Nucleus accumbens (tissue), 56 donors: ENCODE results near the gene CTDNEP1.

Experiments
- DNase-seq, 56 donors: peaks; one replicate each; lab custom pipeline; 2025; lab: John Stamatoyannopoulos, UW

The CTDNEP1 gene

GRCh38 chr17:7235693-7236665, 15.6 kb downstream of the CTDNEP1 start:
- no peak for DNase-seq

GRCh38 chr17:7234083-7234951, 17.2 kb downstream of the CTDNEP1 start, which contains the start of gene DVL2:
DVL2 (minus strand) TSS chr17:7234517; CDS start chr17:7234262, 255 bp downstream.
- peak; percentile 51 to 98 (median 93) for DNase-seq

GRCh38 chr17:7233701-7234082, 17.8 kb downstream of the CTDNEP1 start:
- no peak for DNase-seq

GRCh38 chr17:7232114-7232513, 19.4 kb downstream of the CTDNEP1 start:
- no peak for DNase-seq

- DNase-seq = no peak
Measured at GRCh38 chr17:7229504-7229903, 22.0 kb downstream of the CTDNEP1 start.

GRCh38 chr17:7228920-7229319, 22.6 kb downstream of the CTDNEP1 start:
- no peak for DNase-seq

DNA sequence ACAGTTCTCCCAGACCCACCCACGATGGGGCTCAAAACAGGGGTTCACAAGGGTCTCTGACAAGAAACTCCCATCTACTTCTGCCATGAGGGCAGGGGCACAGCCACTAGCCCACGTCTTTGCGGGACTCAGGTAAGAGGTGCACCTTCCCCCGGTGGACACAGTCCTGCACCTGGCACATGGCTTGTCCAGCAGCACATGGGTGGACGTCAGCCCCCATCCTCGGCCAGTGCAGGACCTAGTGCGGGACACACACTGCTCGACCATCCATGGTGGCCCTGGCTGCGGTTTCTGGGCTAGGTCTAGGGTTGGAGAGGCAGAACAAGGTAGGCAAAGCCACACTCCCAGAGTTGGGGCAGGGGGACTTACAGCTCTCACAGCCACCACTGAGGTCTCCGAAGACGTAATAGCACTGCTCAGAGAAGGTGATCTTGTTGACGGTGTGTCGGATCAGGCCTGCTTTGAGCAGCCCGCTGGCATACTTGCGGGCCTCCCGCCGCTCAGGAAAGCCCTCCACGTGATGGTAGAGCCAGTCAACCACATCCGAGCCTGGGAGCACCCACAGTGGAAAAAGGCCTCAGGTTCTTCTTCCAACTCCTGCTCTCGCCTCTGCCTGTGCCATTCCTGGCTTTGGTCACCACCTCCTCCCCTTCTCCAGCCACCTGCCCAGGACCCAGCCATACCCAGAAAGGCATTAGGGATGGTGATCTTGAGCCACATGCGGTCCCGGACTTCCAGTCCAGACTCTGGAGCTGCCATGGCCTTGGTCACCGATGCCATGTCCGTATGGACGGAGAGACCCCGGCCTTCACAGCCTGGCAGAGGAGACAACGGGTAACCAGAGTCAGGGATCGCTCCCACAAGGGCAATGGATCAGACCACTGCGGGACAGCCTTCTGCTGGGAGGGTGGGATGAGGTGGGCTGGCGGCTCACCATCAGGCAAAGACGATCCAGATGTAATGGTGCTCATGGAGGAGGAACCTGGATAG, 24.5 kb downstream of the CTDNEP1 start:
- DNase-seq = no peak

DNA sequence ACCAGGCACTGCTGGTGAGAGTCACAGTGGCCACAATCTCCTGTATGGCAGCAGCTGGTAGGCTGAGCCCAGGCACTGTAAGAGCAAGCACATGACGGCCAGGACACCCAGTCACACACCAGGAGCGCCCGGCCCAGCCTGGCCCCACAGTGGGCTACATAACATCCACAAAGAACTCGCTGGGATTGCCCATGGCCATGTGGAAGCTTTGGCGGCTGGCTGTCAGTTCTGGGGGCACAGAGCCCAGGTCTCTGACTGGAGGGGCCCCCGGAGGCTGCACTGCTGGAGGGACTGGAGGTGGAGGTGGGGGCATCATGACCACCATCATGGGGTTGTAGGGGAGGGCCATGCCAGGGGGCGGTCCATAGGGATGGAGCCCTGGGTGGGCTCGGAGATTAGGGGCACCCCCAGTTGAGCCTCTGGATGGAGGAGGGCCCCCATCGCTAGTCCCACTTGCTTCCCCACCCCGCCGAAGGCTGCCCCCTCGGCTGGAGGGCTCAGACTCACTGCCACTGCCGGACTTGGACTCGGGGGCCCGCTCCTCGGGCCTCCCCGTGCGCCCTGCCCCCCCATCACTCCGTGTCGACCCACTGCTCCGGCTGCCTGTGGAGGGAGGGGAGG, 25.7 kb downstream of the CTDNEP1 start:
- no peak for DNase-seq

DNA sequence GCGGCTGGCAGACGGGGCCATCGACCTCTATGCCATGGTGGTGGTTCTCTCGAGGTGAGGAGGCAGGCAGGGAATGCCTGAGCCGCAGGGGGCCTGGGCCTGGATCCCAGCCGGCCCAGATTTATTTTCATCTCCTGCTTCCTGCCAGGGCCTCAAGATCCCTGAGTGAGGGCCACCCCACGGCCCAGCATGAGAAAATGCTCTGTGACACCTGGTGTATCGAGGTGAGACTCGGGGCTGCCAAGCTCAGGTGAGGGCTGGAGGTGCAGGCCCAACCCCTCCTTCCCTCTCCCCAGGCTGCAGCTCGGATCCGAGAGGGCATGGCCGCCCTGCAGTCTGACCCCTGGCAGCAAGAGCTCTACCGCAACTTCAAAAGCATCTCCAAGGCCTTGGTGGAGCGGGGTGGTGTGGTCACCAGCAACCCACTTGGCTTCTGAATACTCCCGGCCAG, 26.8 kb downstream of the CTDNEP1 start:
- DNase-seq = no peak

DNA sequence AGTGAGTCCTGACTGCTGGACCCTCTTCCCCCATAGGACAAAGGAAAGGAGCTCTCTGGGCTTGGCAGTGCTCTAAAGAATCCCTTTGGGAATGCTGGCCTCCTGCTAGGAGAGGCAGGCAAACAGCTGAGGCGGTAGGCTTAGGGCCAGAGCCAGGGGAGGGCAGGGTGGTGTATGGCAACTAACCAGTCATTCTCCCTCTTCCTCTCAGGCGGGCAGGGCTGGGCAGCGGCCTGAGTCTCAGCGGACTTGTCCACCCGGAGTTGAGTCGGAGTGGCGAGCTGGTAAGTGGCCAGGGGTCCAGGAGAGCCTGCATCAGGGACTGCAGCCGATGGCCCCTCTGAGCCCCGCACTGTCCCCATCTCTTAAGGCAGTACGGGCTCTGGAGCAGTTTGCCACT, 27.4 kb downstream of the CTDNEP1 start:
- DNase-seq = no peak

GRCh38 chr17:7223375-7223774, 28.2 kb downstream of the CTDNEP1 start:
- DNase-seq = no peak

GRCh38 chr17:7222972-7223292, 28.6 kb downstream of the CTDNEP1 start:
- no peak for DNase-seq

DNA sequence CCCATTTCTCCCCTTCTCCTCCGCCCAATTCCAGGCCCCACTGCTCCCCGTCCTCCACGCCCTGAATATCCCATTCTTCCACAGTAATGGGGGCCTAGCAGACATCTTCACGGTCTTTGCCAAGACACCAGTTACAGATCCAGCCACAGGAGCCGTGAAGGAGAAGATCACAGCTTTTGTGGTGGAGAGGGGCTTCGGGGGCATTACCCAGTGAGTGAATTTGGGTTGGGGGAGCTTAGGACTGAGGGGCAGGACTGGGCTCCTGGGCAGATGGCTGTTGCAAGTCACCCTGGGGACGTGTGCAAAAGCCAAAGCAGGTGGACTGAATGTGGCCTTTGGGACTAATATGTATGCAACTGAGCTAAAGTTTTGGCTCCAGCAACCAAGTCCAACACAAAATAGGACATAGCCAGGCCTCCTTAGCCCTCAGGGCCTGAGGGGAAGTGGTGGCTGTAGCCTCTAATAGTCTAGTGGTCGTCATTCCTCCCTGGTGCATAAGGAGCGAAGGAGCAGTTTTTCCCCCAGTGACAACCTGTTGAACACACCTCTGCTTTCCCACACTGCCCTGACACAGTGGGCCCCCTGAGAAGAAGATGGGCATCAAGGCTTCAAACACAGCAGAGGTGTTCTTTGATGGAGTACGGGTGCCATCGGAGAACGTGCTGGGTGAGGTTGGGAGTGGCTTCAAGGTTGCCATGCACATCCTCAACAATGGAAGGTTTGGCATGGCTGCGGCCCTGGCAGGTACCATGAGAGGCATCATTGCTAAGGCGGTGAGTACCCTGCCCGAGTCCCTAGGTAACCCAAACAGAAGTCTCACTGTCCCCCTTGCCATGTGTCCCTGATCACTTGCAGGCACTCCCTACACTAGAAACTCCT, 29.2 kb downstream of the CTDNEP1 start:
- DNase-seq = no peak

DNA sequence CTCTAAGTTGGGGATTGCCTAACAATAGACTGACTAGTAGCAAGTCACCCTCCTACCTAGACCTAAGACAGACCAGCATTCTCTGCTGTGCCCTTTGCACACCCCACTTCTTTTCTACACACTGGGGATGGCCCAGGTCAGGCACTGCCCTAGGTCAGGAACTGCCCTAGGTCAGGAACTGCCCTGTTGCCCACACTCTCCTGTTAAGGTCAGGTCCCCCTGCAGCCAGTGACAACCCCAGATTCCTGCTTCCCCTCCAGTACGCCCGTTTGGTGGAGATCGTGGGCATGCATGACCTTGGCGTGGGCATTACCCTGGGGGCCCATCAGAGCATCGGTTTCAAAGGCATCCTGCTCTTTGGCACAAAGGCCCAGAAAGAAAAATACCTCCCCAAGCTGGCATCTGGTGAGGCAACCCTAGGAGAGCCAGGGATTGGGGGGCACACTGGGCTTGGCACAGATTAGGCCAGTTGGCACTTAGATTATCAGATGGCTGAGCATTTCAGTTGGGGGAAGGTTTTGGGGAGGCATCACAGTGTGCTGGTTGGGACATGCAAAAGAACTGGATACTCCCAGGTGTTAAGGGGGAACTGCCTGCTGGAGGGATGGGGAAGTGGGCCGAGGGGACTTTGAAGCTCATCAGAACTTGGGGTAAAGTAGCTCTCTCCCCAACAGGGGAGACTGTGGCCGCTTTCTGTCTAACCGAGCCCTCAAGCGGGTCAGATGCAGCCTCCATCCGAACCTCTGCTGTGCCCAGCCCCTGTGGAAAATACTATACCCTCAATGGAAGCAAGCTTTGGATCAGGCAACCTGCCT, 30.0 kb downstream of the CTDNEP1 start:
- no peak for DNase-seq

DNA sequence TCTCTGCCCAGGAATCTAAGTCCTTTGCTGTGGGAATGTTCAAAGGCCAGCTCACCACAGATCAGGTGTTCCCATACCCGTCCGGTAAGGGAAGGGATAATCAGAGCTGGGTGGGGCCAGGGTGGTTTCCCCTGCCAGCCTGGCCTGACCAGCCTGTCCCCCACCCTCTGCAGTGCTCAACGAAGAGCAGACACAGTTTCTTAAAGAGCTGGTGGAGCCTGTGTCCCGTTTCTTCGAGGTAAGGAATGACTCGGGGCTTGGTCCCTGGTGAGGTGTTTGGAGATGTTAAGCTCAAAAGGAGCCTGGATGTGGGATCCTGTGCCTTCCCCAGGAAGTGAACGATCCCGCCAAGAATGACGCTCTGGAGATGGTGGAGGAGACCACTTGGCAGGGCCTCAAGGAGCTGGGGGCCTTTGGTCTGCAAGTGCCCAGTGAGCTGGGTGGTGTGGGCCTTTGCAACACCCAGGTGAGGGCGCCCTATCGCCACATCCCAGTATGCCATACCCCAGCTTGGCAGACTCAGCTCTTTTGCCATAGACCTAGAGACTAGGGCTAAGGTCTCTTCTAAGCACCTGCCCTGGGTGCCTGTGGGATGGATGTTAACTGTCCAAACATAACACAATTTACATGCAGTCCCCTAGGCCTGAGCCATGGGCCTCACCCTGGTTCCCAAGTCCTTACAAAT, 30.8 kb downstream of the CTDNEP1 start:
- DNase-seq = peak in 15 of 56 donors; percentile 16 to 60 (median 30)

- peak in 55 of 56 donors; percentile 50 to 94 (median 81) for DNase-seq
Measured at GRCh38 chr17:7219812-7220592, 31.5 kb downstream of the CTDNEP1 start, which contains the start of the genes ACADVL and DLG4. ACADVL (plus strand) TSS chr17:7219938; CDS start chr17:7219985, 47 bp downstream. DLG4 (minus strand) TSS chr17:7219836.
